CD4-positive, alpha-beta T cell treated with Interleukin-6 at 100 ng/mL for 8 hours (primary cell): ENCODE results near the gene MTERF1.
"Not testable (repeated sequence)": the region's sequence is repeated elsewhere in the genome, so short reads cannot be mapped to it uniquely, and the experiment has no call there.

ENCODE experiments used
- DNase-seq: peaks from one replicate; pipeline ENCODE4 v3.0.0-alpha.2; 2020; ENCODE audit warnings: mixed read lengths, low spot score

The MTERF1 gene

GRCh38 chr7:91880413-91881241, at the start of gene MTERF1:
TSS of gene MTERF1 (minus strand) at chr7:91880702. CDS start at chr7:91880083, 619 bp downstream.
- peak; percentile 93 for DNase-seq

- no peak for DNase-seq
Observed at GRCh38 chr7:91929463-91929862, 49.0 kb upstream of the MTERF1 start.

- no peak for DNase-seq
Observed at GRCh38 chr7:91927912-91928311, 47.4 kb upstream of the MTERF1 start.

- no peak for DNase-seq
Observed at GRCh38 chr7:91922857-91923256, 42.4 kb upstream of the MTERF1 start.

- no peak for DNase-seq
Observed at GRCh38 chr7:91918356-91918755, 37.9 kb upstream of the MTERF1 start.

- DNase-seq = no peak
Observed at GRCh38 chr7:91916051-91916440, 35.5 kb upstream of the MTERF1 start.

- no peak for DNase-seq
Observed at GRCh38 chr7:91915401-91916050, 35.0 kb upstream of the MTERF1 start.

- DNase-seq = no peak
Observed at GRCh38 chr7:91913612-91914011, 33.1 kb upstream of the MTERF1 start.

- no peak for DNase-seq
Observed at GRCh38 chr7:91912494-91912893, 32.0 kb upstream of the MTERF1 start.

- no peak for DNase-seq
Observed at GRCh38 chr7:91911121-91911520, 30.6 kb upstream of the MTERF1 start.

GRCh38 chr7:91910171-91910570, 29.7 kb upstream of the MTERF1 start:
- DNase-seq = no peak

GRCh38 chr7:91899563-91899962, 19.1 kb upstream of the MTERF1 start:
- DNase-seq = no peak

GRCh38 chr7:91898240-91898992, 17.9 kb upstream of the MTERF1 start:
- no peak for DNase-seq

- DNase-seq = no peak
Observed at GRCh38 chr7:91894781-91895480, 14.4 kb upstream of the MTERF1 start.

GRCh38 chr7:91893699-91894098, 13.2 kb upstream of the MTERF1 start:
- not testable (repeated sequence) for DNase-seq

GRCh38 chr7:91892821-91893340, 12.4 kb upstream of the MTERF1 start:
- no peak for DNase-seq

GRCh38 chr7:91892099-91892705, 11.7 kb upstream of the MTERF1 start:
- DNase-seq = no peak

GRCh38 chr7:91888271-91889175, 8.0 kb upstream of the MTERF1 start:
- DNase-seq = not testable (repeated sequence)

- DNase-seq = not testable (repeated sequence)
Observed at GRCh38 chr7:91887336-91888213, 7.1 kb upstream of the MTERF1 start.
